HepG2 (cell line): ENCODE measurements around the gene FGF14. TPM values are rescaled to one million over a fixed set of nuclear protein-coding genes. Genes with fewer than 3 reads are reported as not detected.

Experiments used
- ATAC-seq: fragments of 200-7000 bp; cut with Tn5 transposase; 3 replicates; pipeline ENCODE4 v1.9.1; 2020; ENCODE audit warnings: mild to moderate bottlenecking, moderate library complexity
- BruUV-seq: library from RNA; stranded (reverse); fragments of 400-500 nt; replicated peaks from 2 replicates; lab custom pipeline; 2021; lab: Mats Ljungman, UMichigan
- CTCF ChIA-PET: fragments of 300-600 bp; formaldehyde crosslinking; extraction: SDS; loops from one replicate; lab custom pipeline; 2021; ENCODE audit warnings: low total read pairs, inconsistent platforms, low intra/inter-chr PET ratio; lab: Yijun Ruan, JAX
- POLR2A ChIA-PET: fragments of 350-600 bp; sonication (Branson Sonifier 250); formaldehyde crosslinking; loops from one replicate; lab custom pipeline; 2020; ENCODE audit warnings: antibody characterized with exemption, inconsistent platforms; lab: Yijun Ruan, JAX
- DNase-seq: peaks from one replicate; pipeline ENCODE4 v3.0.0-alpha.2; 2015; ENCODE audit warnings: low spot score
- FAIRE-seq: peaks from 3 replicates; lab custom pipeline; 2011; peaks lifted over from hg19 to GRCh38; lab: Jason Lieb, UNC
- H2AFZ ChIP-seq: one replicate; pipeline ENCODE4 v1.6.1; 2011; ENCODE audit warnings: low read length, inconsistent platforms
- H3K27ac ChIP-seq: fragments of 300-600 bp; 3 replicates; pipeline ENCODE4 v1.8.0; 2011; ENCODE audit warnings: mixed run types, mild to moderate bottlenecking, mixed read lengths, low read length, inconsistent platforms; ENCODE audit not compliant: insufficient read depth; ENCODE audit errors: extremely low read length
- H3K27me3 ChIP-seq, 2 experiments: fragments of 200-600 bp in 1 of 2; 2 replicates in 1 of 2; 3 replicates in 1 of 2; pipeline versions ENCODE4 v1.6.0 to v1.8.0; 2011; ENCODE audit warnings: low read length in 2 of 2, mild to moderate bottlenecking in 2 of 2, moderate library complexity in 2 of 2, inconsistent platforms in 1 of 2; ENCODE audit not compliant: insufficient read depth in 2 of 2, control insufficient read depth in 1 of 2
- H3K36me3 ChIP-seq, 2 experiments: fragments of 200-600 bp in 1 of 2; replicated peaks in 1 of 2; 2 replicates in 1 of 2; 3 replicates in 1 of 2; pipeline versions ENCODE4 v1.5.1 to v1.8.0; 2011; ENCODE audit warnings: low read length in 2 of 2, inconsistent platforms in 1 of 2; ENCODE audit not compliant: insufficient read depth in 2 of 2, control insufficient read depth in 1 of 2
- H3K4me1 ChIP-seq: 2 replicates; pipeline ENCODE4 v1.5.1; 2012; ENCODE audit warnings: low read length, inconsistent platforms; ENCODE audit not compliant: insufficient read depth
- H3K4me2 ChIP-seq: 2 replicates; pipeline ENCODE4 v1.6.0; 2011; ENCODE audit warnings: low read depth, low read length, inconsistent platforms
- H3K4me3 ChIP-seq, 3 experiments: fragments of 200-600 bp in 1 of 3; sonication (generic), shearing (Covaris generic) in 1 of 3; replicated peaks in 1 of 3; 2 replicates each; pipeline ENCODE4 v1.5.1; 2011 to 2016; ENCODE audit warnings: low read length in 3 of 3, inconsistent platforms in 2 of 3, low read depth in 2 of 3, mild to moderate bottlenecking in 2 of 3, control low read depth in 1 of 3, mixed read lengths in 1 of 3; ENCODE audit not compliant: insufficient read depth in 1 of 3
- H3K79me2 ChIP-seq: one replicate; pipeline ENCODE4 v1.6.1; 2011; ENCODE audit warnings: low read length, inconsistent platforms; ENCODE audit not compliant: insufficient read depth
- H3K9ac ChIP-seq: 2 replicates; pipeline ENCODE4 v1.6.0; 2011; ENCODE audit warnings: mild to moderate bottlenecking, low read depth, low read length, inconsistent platforms; ENCODE audit not compliant: insufficient read depth
- H3K9me3 ChIP-seq: 2 replicates; pipeline ENCODE4 v1.5.1; 2012; ENCODE audit warnings: mild to moderate bottlenecking, low read length
- H4K20me1 ChIP-seq: 2 replicates; pipeline ENCODE4 v1.6.0; 2011; ENCODE audit warnings: inconsistent platforms, mild to moderate bottlenecking, low read length, moderate library complexity; ENCODE audit not compliant: insufficient read depth
- BHLHE40 ChIP-seq: IDR thresholded peaks from 2 replicates; pipeline ENCODE4 v1.6.1; 2011; ENCODE audit warnings: low read length, improper control_type of control experiment
- BRF2 ChIP-seq: sonication (generic); formaldehyde crosslinking; IDR thresholded peaks from 2 replicates; pipeline ENCODE4 v1.8.1; 2022; ENCODE audit warnings: mild to moderate bottlenecking, missing genetic modification reagents
- DNMT1 ChIP-seq: sonication (generic); formaldehyde crosslinking; IDR thresholded peaks from 2 replicates; pipeline ENCODE4 v1.5.1; 2020; ENCODE audit warnings: mild to moderate bottlenecking, missing genetic modification reagents
- EED ChIP-seq: sonication (generic); formaldehyde crosslinking; IDR thresholded peaks from 2 replicates; pipeline ENCODE4 v1.5.0; 2020; ENCODE audit warnings: mild to moderate bottlenecking, missing genetic modification reagents
- FOXP1 ChIP-seq, 2 experiments: fragments of 450-650 bp in 1 of 2; IDR thresholded peaks; 2 replicates each; pipeline ENCODE4 v1.6.1; 2017 to 2018; ENCODE audit warnings: antibody characterized with exemption in 1 of 2
- IRX3 ChIP-seq: sonication (generic); formaldehyde crosslinking; IDR thresholded peaks from 2 replicates; pipeline ENCODE4 v1.8.1; 2023; ENCODE audit warnings: mild to moderate bottlenecking, low read depth, missing genetic modification reagents, borderline replicate concordance
- ZFP36L2 ChIP-seq: sonication (generic); formaldehyde crosslinking; IDR thresholded peaks from 2 replicates; pipeline ENCODE4 v1.4.0; 2020; ENCODE audit warnings: missing genetic modification reagents
- ZIK1 ChIP-seq: sonication (generic); formaldehyde crosslinking; IDR thresholded peaks from 2 replicates; pipeline ENCODE4 v1.5.0; 2020; ENCODE audit warnings: mild to moderate bottlenecking, low read depth, missing genetic modification reagents, borderline replicate concordance
- ZNF18 ChIP-seq: sonication (generic); formaldehyde crosslinking; IDR thresholded peaks from 2 replicates; pipeline ENCODE4 v1.8.0; 2022; ENCODE audit warnings: mild to moderate bottlenecking, missing genetic modification reagents; ENCODE audit not compliant: insufficient replicate concordance
- ZNF251 ChIP-seq: sonication (generic); formaldehyde crosslinking; IDR thresholded peaks from 2 replicates; pipeline ENCODE4 v1.9.0; 2021; ENCODE audit warnings: mild to moderate bottlenecking, missing genetic modification reagents
- ZNF558 ChIP-seq: sonication (generic); formaldehyde crosslinking; IDR thresholded peaks from 2 replicates; pipeline ENCODE4 v1.9.0; 2022; ENCODE audit warnings: mild to moderate bottlenecking, missing genetic modification reagents, borderline replicate concordance
- ZNF75D ChIP-seq: sonication (generic); formaldehyde crosslinking; IDR thresholded peaks from 2 replicates; pipeline ENCODE4 v1.8.1; 2023; ENCODE audit warnings: missing genetic modification reagents, mild to moderate bottlenecking, borderline replicate concordance
- WGBS: methylation state at CpG from one replicate; pipeline ENCODE4 v1.1.6; 2017; ENCODE audit warnings: low lambda C conversion rate; 5-methylcytosine and 5-hydroxymethylcytosine counted together
- in situ Hi-C: cut with HindIII; loops from 2 replicates; pipeline ENCODE4 v1.10.0; 2017; ENCODE audit warnings: low pct_unique_long_range_greater_than_20kb; ENCODE audit not compliant: extremely low pct_ligation_motif_present
- intact Hi-C: fragments of 100-400 bp; cut with micrococcal nuclease; formaldehyde crosslinking; loops from one replicate; pipeline ENCODE4 v1.10.0; 2022; ENCODE audit not compliant: unreplicated experiment
- polyA plus RNA-seq, 8 experiments: library from polyadenylated mRNA; depleted of rRNA in 3 of 8; stranded (reverse) in 7 of 8; unstranded in 1 of 8; fragments of >200 nt; fragmentation: Illumina TruSeq in 4 of 8; extraction: Trizol in 4 of 8; gene quantifications; 2 replicates each; pipeline versions ENCODE4 v1.2.1 to v1.2.3, GENCODE V29; 2011 to 2016; ENCODE audit warnings: low read depth in 4 of 8, missing spikeins in 1 of 8, mixed read lengths in 1 of 8; ENCODE audit not compliant: insufficient read depth in 1 of 8
- total RNA-seq, 5 experiments: library from RNA; depleted of rRNA; stranded (reverse); fragments of >200 nt; fragmentation: Illumina TruSeq; extraction: Trizol; gene quantifications; 2 replicates each; pipeline ENCODE4 v1.2.3, GENCODE V29; 2016; ENCODE audit warnings: low read depth in 1 of 5
- TF ChIP-seq, protein P1 (sequence below): fragments of 450-650 bp; IDR thresholded peaks from 2 replicates; pipeline ENCODE4 v1.6.1; 2017; ENCODE audit warnings: mild to moderate bottlenecking

The FGF14 gene
- total and polyA plus RNA-seq, 2 of the 13 experiments (the other 11 are each of a cell fraction or from before 2014, with no cell fraction given), result not detected

DNA sequence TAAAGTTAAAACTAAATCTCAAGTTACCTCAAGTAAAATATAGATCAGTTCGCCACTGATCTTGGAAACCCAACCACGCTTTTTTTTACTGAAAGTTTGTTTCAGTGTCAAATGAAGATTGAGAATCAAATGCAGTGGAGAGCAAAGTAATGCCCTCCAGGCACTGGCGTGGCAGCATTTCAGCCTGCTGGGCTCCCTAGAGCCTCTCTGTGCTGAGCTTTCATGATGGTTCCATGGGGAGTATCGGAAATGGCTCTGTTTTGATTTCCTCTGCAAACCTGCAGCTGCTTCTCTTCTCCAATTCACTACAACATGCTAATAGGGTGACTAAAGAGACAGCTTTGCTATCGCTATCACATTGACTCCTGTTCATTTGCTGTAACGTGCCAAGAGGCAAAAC is 141.6 kb downstream of the FGF14 start:
- POLR2A ChIA-PET, result no interaction called here
- Histone ChIP-seq H3K27ac (no peak overlapping the region), H3K9me3 (no peaks in the 10 kb centered on the region), H3K79me2 (no peaks in the 10 kb centered on the region), H3K36me3 (no peaks in the 10 kb centered on the region), H3K9ac (no peak overlapping the region), H4K20me1 (no peaks in the 10 kb centered on the region), H3K27me3 (no peaks in the 10 kb centered on the region; a peak in 1 of 5 replicates), H2AFZ (no peak overlapping the region)
- 17% methylated on average over 5 of the region's 6 CpGs for WGBS
- CTCF ChIA-PET, result no interaction called here
- FAIRE-seq, result no peak
- intact Hi-C loops, result no loop called here
- TF ChIP-seq DNMT1 (CRISPR knock-in tag) (no peak), ZIK1 (CRISPR knock-in tag) (no peak)
- TF ChIP-seq, all 625 proteins: peak for 0
- H3K4me3 ChIP-seq, result no peak overlapping the region
- no peak overlapping the region for H3K4me2 ChIP-seq
- ATAC-seq (no peak), DNase-seq (no peak)
- BruUV-seq, result no TSS peak
- no peaks in the 10 kb centered on the region for H3K4me1 ChIP-seq
- in situ Hi-C loops, result no loop called here

DNA sequence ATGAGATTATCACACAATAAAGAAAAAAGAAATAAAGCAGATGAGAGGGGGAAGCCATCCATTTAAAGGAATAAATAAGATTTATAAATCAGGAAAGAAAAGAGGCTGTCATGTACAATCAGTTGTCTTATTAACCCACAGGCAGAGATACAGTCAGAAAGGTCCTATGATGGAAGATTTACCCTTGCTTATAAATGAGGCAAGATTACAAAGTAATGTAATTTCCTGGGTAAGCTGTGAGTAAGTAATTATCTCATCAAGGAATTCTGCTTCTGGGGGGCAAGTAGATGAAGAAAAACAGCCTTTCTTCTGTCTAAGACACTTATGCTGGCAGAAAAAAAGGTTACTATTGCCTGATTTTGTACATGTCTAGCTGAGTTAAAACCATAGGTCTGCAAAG is 146.4 kb downstream of the FGF14 start:
- Histone ChIP-seq H3K36me3 (no peaks in the 10 kb centered on the region), H3K4me1 (no peaks in the 10 kb centered on the region), H3K27me3 (no peaks in the 10 kb centered on the region), H3K9ac (no peak overlapping the region), H3K79me2 (no peaks in the 10 kb centered on the region), H3K27ac (no peak overlapping the region), H3K9me3 (no peaks in the 10 kb centered on the region), H2AFZ (no peak overlapping the region), H3K4me3 (no peak overlapping the region), H3K4me2 (no peak overlapping the region), H4K20me1 (no peaks in the 10 kb centered on the region)
- no TSS peak for BruUV-seq
- intact Hi-C loops, result no loop called here
- in situ Hi-C loops, result no loop called here
- ATAC-seq (no peak), DNase-seq (no peak), FAIRE-seq (no peak)
- ChIA-PET CTCF (no interaction called here), POLR2A (no interaction called here)
- TF ChIP-seq IRX3 (CRISPR knock-in tag) (no peak), ZNF75D (no peak), EED (CRISPR knock-in tag) (no peak), BRF2 (CRISPR knock-in tag) (no peak), ZFP36L2 (CRISPR knock-in tag) (no peak), ZNF558 (CRISPR knock-in tag) (no peak), ZNF18 (CRISPR knock-in tag) (no peak), BHLHE40 (no peak), ZNF251 (no peak), FOXP1 (IDR thresholded peaks at IDR 0.05) (no peak), FOXP1 (CRISPR knock-in tag; IDR thresholded peaks at IDR 0.05) (no peak)
- TF ChIP-seq, protein P1, sequence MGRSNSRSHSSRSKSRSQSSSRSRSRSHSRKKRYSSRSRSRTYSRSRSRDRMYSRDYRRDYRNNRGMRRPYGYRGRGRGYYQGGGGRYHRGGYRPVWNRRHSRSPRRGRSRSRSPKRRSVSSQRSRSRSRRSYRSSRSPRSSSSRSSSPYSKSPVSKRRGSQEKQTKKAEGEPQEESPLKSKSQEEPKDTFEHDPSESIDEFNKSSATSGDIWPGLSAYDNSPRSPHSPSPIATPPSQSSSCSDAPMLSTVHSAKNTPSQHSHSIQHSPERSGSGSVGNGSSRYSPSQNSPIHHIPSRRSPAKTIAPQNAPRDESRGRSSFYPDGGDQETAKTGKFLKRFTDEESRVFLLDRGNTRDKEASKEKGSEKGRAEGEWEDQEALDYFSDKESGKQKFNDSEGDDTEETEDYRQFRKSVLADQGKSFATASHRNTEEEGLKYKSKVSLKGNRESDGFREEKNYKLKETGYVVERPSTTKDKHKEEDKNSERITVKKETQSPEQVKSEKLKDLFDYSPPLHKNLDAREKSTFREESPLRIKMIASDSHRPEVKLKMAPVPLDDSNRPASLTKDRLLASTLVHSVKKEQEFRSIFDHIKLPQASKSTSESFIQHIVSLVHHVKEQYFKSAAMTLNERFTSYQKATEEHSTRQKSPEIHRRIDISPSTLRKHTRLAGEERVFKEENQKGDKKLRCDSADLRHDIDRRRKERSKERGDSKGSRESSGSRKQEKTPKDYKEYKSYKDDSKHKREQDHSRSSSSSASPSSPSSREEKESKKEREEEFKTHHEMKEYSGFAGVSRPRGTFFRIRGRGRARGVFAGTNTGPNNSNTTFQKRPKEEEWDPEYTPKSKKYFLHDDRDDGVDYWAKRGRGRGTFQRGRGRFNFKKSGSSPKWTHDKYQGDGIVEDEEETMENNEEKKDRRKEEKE, result no peak
